NCI-H1092 treated with DMSO at 0.1 percent for 48 hours (cell line): Measurements from ENCODE around the gene GINS1.

ENCODE experiments used
- DNase-seq: peaks from one replicate; lab custom pipeline; 2025; lab: John Stamatoyannopoulos, UW

The GINS1 gene

DNA sequence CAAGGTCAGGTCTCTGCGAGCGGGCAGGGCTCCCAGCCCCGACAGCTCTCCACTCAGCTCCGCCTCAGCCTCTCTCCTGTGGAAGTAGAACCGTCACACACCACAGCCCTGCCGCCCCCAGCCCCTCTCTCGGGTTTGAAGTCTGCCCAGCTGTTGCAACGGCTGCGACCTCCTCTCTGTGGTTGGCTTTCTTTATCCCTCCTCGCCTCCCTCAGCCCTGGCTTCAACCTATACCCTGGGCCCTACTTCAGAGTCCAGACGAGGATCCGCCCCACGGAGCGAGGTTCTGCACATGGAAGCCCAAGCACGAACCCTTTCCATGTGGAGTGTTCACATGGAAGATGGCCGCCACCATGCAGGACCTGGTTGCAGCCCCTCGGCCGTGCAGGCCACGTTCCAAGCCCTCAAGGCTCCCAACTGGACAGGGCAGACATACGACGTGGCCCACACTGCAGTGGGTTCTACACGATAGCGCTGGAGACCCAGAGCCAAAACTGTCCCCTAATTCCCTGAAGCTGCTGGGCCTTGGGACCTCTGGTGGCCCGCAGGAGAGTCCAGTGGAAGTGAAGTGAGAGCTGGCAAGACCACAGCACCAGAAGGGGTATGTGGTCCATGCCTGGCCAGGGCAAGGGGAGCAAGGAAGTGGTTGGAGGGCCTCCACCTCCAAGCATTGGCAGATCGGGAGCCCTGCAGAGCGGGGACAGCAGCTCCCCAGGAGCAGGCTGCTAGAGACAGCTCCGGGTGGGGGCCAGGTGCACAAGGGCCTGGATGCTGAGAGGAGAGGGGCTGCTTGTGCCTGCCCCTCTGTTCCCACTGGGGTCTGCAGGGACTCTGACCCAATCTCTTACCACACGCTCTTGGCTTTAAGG lies 69.8 kb downstream of the GINS1 start:
- no peak for DNase-seq

DNA sequence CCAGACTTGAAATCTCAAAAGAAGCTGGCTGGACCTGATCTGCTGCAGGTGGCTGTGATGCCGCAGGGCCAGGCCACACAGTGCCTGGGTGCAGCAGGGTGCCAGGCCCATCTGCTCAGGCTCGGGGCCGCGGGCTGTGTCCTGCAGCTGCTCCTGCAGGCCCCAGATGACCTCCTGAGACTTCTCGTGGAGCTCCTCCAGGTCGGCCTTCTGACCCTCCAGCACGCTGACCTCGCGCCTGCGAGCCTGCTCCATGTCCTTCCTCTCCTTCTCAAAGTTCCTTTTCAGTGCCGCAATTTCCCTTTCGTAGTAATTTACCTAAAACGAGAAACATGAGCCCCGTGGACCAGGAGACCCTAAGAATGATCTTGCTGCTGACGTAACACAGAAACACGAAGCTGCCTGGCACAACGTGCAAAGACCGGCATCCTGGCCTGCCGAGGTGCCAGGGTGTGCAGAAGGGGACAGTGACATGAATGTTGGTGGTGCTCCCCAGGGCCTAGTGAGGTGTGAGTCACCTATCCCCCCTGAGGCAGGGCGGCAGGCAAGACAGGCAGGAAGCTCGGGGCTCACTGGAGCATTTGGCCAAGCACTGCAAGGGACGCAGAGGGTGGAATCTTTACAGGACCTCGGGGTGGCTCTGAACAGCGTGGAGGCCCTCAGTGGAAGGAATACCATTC lies 71.6 kb downstream of the GINS1 start:
- DNase-seq: no peak

DNA sequence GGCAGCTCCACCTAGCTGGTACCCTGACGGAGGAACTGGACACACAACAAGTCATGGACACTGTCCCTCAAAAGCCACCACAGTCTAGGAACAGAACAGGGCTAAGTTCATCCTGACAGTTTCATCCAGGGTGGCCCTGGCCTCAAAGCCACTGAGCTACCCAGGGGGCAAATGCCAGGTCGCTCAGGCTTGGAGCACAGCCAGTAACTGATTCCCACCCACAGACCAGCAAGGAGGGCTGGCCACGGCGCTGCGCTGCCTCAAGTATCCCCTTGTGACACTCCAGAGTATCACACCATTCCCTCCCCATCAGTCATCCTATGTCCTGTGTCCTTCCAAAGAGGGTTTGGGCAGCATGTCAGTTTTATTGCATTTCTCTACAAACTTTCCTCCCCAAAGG lies 72.2 kb downstream of the GINS1 start:
- no peak for DNase-seq

DNA sequence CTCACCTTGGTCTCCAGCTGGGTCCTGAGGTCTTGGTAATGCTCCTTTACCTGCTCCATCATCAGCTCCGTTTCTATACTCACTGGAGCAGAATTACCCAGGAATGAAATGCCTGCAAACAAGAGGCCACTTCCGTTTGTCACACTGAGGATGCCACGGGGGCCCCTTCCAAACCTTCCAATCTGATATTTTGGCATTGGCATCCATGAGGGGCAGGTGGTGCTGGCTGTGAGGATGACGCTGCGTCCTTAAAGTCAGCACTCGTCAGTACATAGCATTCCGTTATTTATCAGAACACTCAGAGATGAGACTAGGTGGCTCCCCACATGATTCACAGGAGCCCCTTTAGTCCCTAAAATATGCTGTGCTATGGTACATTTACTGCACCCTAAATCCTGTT lies 72.7 kb downstream of the GINS1 start:
- DNase-seq: no peak

DNA sequence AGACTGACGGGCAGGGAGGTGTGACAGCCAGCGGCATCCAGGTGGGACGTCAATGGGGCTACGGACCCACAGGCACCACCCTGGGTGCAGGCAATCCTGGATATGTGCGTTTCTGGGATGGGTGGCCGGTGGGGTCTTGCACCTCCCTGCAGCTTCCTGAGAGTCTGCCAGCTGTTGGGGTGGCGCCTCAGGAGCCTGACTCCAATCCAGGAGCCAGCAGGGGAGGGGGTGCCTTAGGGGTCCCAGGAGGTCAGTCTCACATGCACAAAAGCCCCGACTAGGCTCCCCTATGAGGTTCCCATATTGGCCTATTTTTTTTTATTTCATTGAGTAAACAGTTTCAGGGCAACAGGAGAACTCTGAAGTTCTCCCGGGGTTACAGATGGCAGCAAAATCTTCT lies 73.3 kb downstream of the GINS1 start:
- DNase-seq: no peak

DNA sequence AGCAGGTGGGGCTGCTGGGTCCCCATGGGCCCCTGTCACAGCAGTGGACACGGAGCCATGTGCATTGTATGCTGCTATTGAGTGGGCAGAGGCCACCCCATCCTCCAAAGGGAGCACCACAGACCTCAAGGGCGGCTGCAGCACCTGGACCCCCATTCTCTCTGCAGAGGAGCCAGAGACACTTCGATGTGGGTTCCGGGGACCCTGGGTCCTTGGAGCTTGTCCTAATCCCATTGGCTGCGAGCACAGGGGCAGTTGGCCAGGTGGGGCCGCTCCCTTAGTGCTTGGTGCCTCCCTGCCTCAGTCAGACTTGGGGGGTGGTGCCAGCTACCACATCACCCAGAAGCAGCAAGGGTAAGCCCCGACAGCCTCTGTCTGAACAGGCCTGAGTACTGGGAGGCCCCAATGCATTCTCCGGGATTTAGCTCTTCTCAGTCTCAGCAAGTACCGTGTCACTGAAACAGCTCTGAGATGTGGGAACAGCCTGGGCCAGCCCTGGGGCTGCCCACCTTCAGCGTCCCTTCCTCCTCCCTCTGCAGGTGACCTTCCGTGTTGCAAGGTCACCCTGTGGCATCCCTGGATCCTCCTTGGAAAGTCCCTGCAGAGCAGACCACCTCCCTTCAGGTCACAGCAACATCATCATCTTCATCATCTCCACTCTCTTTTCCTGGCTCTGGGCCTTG lies 73.9 kb downstream of the GINS1 start:
- no peak for DNase-seq

DNA sequence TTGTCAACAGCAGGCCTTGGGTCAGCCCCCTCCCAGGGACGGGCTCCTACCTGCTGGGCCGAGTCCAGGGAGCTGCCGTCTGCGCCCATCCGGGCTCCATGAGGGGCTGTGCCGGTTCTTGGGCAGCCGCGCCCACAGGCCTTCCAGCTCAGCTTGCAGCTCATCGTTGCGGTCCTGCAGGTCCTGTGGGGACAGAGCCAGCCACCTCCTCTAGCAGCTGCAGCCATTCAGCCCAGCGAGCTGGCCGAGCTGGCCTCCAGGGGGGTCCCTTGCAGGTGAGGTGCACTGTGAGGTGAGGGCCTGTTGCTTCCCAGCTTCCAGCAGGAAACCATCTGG lies 74.4 kb downstream of the GINS1 start:
- no peak for DNase-seq

DNA sequence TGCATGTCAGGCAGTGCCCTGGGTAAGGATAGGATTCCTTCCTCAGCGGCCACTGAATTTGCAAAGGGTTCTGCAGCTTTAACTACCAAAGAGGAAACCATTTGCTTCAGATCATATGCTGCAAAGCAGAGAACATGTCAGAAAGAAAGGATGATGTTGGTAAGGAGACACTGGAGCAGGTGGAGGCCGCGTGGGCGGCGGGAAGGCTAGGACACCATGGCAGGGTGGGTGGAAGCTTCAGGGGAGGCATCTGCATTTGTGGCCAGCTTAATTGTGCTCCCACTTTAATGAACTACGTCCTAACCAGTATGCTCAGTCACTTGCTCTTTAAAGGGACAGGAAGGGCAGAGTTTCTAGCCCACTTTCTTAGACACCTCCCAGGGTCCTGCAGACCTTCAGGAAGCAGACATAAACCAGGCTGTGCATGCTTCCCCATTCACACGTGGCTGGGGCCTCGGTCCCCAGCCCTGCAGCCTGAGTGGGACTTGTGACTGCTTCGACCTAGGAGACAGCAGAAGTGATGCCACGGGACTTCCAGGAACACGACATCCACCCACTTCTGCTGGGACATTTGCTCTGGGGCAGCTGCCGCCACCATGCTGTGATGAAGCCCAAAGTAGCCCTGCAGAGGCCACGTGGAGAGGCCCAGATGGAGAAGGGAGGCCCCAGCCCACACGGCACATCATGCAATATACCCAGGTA lies 76.1 kb downstream of the GINS1 start:
- no peak for DNase-seq

DNA sequence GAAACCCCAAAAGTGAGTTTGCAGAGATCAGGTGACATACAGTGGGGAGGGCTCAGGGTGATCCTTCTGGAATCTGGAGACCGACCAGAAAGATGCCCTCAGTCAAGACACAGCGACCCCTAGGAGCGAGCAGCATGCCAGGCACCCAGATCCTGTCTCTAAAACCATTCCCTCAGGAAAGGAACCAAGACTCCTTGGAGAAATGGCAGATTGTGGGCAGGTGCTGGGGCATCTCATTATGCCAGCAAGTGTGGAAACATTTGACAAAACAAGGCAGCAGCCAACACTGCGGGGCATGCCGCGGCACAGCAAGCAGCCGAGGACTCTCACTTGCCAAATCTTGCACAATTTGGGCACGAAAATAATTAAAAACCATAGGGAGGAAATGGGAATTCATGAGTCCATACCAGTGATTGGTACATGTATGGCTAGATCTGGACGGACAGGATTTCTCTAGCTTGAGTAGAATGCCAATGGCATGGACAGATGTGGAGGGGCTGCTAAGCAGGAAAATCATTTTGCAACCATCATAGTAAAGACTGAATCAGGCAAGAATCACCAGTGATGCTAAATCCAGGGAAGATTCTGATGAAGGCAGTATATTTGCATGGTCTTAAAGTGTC lies 76.9 kb downstream of the GINS1 start:
- no peak for DNase-seq

DNA sequence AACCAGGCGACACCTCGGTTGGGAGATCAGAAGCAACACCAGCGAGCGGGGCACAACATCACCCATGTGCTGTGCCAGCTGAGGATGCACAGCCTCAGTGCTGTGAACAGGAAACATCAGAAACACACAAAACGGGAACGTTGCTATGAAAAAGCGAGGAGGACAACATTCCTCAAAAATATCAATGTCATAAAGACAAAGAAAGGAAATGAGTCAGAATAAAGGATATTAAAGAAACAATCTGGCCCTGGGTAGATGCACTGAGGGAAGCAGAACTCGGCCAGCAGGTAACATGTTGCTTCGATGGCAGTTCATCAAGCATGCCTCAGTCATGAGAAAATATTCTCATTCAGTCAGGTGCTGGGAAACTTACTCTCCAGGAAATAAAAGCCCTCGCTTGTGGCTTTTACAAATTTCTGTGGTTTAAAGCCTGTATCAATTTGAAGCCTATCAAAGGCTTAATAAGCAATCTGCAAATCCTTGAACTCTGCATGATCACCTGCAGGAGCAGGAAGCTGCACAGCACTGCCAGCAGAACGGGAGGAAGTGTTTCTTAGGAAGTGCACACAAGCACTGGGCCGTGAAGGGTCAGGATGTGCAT lies 77.5 kb downstream of the GINS1 start:
- DNase-seq: no peak

DNA sequence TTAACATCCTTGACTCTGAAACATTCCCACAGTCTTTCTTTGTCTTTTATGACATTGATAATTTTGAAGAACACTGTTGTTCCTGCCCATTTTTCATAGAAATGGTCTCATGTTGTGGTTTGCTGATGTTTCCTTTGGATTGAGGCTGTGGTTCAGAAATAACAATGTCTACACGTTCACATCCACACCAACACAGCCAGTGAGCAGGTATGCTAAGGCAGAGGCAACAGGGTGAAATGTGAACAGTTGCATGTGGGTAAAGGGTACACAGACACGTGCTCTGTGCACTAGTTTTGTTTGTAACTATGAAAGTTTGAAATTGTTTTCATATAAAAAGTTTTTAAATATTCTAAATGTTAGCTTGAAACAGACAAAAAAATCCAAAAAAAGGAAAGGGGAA lies 78.4 kb downstream of the GINS1 start:
- no peak for DNase-seq

DNA sequence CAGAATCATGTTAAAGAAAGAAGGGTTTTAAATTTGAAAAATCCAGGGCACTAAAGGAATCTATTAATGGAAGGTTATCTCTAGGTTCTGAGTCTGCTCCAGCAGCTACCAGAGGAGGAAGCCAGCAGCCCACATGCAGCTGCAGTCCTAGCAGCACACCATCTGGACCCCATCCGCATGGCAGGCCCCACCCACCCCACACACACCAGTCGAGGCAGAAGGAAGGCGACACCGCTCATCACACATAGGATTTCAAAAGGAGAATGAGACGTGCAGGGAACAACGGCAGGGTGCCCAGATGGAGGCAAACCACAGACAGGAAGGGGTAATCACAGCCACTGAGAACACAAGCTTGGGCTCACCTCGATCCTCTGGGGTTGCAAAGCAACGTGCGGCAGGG lies 78.9 kb downstream of the GINS1 start:
- no peak for DNase-seq

DNA sequence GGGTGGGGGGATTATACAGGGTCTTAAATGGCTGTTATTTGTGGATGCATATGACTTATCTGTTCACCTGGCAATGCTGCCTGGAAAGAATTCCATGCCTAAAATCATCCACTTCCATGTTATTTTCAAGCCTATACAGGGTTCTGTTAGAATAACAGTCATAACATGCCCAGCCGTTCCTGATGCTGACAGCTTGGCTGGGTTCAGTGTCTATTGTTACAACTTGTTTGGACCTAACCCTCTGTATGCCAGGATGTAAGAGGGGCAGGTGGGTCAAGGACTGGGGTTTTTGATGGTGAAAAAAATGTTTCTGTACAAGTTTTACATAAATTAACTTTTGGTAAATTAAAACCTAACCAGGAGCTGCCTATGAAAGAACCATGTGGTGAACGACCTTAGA lies 79.8 kb downstream of the GINS1 start:
- no peak for DNase-seq

DNA sequence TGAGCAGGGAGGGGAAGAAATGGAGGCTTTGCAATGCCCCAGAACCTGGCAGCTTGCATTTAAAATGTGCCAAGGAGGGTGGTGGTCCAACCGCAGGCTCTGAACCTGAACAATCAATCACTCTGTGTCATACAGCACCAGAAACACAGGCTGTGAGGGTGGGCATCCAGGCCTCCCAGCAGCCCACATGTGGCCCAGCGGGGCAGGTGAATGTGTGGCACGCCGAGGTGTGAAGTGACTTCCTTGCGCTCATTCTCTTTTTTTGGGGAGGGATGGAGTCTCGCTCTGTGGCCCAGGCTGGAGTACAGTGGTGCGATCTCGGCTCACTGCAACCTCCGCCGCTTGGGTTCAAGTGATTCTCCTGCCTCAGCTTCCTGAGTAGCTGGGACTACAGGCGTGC lies 80.5 kb downstream of the GINS1 start:
- no peak for DNase-seq

DNA sequence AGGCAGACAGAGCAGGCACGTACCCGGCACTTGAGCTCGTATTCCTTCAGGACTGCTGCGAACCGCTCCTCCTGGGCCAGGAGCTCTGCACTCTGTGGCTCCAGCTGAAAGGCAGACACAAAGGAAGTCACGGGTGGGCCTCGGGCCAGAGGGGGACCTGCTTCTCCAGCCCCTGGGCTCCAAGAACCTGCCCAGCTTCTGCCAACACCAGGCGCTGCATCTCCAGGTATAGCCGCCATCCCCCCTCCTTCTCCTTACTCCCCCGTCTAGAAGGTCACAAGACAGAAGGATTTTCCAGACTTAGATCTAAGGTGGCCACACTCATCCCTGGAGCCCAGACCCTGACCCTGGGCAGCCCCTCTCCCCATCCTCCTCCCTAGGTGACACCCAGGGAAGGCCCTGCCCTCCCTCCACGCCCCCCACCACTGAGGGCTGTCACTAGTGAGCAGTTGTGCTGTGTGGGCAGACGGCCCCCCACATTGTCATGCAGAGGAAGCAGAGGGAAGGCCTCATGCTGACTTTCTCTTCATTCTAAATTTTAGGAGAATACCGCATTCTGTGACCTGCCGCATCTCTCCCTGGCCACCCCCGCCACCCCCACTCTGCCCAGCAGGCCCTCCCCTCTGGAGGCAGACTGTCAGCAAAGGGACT lies 81.9 kb downstream of the GINS1 start:
- no peak for DNase-seq

DNA sequence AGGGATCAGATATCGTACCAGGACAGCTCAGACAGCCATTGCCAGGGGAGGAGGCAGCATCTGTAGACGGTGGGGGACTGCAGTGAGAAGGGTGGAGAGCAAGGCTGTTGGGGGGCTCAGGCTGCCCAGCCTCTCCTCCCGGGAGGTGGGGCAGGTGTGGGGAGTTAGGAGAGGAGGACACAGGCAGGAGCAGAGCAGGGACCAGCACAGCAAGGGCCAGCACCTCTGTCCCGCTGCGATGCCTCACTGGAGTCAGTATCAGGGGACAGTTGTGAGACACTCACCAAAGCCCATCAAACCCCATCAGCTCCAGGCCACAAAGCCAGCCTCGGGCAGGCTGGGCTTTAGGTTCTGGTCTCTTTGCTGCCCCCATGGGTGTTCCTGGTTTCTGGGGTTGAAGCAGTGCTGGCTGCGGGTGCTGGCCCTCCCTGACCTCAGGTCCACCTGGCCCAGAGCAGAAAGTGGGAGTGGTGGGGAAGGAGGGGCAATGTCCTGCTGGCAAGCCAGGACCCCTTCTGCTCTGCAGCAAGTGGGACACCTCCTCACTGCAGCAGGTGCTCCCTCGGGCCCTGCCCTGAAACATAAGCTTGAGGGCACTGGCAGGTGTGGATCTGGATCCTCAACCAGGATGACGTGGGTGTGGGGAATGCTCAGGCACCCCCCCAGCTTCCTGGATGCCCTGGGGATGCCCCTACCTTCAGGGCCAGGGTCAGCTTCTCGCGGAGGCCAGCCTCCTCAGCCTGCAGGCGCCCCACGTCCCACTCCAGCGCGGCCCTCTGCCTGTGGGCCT lies 83.4 kb downstream of the GINS1 start:
- DNase-seq: no peak

DNA sequence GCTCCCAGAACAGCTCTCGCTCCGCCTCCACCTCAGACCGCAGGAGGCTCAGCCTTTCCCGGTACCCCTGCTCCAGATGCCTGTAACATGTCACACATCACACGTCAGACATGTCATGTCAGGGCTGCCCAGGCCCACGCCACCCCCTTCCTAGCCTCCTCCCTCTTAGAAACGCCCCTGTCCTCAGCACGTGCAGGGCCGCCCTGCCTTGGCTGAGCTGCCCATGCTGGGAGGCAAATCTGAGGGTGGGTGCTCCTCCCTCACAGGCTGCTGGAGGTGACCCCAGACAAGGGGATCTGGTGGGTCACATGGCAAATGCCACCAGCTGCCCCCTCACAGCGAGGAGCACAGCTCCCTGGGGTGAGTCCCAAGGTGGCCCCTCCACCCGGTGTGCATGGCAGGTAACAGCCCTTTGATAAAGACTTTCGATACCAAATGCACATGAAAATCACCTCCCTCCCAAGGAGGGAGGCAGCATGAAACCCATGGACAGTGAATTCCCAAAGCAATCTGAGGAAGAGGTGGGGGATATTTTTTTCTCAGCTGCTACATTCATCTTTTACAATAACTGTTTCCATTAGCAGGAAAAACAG lies 84.1 kb downstream of the GINS1 start:
- no peak for DNase-seq

DNA sequence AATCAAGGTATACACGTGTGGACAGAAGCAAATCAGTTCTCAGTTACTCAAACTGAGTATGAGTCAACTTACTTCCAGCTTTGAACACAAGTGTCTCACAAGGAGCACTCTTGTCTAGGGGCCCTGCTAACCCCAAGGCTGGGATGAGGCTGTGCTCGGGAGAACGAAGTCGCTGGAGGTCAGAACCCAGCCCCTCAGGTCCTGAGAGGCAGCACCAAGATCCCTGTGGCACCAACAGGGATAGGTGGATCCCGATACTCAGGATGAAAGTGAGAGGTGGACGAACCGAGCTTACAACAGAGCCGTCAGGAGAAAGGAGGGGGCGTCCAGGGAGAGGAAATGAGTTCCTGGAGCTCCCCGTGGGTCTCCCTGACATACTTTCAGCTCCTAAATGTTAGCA lies 85.7 kb downstream of the GINS1 start:
- no peak for DNase-seq

DNA sequence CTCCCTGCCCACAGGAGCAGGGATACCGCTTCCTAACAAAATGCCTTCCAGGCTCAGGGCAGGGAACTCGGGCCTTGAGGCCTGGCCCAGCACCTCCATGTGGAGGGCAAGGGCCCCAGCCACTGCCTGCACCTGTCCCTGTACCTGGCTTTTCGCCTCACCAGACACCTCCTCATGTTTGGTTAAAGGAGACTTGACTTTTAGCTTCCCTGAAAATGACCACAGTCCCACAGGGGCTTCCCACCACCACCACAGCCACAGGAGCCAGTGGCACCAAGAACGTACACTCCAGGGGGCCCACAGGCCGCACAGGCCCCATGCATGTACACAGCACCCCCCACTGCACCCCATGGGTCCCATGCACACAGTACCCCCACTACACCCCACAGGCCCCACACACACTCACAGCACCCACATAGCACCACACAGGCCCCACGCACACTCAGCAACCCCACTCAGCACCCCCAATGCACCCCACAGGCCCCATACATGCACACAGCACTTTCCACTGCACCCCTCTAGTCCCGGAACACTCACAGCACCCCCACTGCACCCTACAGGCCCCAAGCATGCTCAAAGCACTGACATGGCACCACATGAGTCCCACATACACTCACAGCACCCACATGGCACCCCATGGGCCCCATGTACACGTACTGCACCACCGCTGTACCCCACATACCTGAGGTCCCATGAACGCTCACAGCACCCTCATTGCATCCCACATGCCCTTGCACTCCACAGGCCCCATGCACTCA lies 86.5 kb downstream of the GINS1 start:
- no peak for DNase-seq
